ENCODE measurements around the gene MYO18A.

- TF ChIP-seq CTCF (IDR thresholded peaks at IDR 0.05; ENCODE audit: insufficient read depth, low read length) (no peak), POLR2AphosphoS5 (IDR thresholded peaks at IDR 0.05; ENCODE audit: low read depth) (no peak), REST (IDR thresholded peaks at IDR 0.05; ENCODE audit: insufficient replicate concordance, low read depth) (no peak), GABPA (IDR thresholded peaks at IDR 0.05; ENCODE audit: low read depth) (no peak), SPI1 (IDR thresholded peaks at IDR 0.05; ENCODE audit: borderline replicate concordance, low read depth) (no peak)
Observed at GRCh38 chr17:29051194-29051593, 129.0 kb downstream of the MYO18A start.
